HFFc6 (cell line): ENCODE data around the gene CEP41. TPM values are rescaled to one million over a fixed set of nuclear protein-coding genes. Genes with fewer than 3 reads are reported as not detected.
A peak's percentile ranks its signal among the peaks of the same experiment; 100 is the strongest.

ENCODE experiments used
- DNase-seq: peaks from one replicate; pipeline ENCODE4 v3.0.0-alpha.2; 2018
- H3K27ac Mint-ChIP-seq: 2 replicates; pipeline ENCODE4 v1.8.0; 2020; ENCODE audit warnings: mild to moderate bottlenecking, mixed read lengths
- H3K27me3 Mint-ChIP-seq: 2 replicates; pipeline ENCODE4 v1.8.0; 2021; ENCODE audit warnings: mild to moderate bottlenecking, moderate library complexity, mixed read lengths; ENCODE audit not compliant: insufficient read depth
- H3K36me3 Mint-ChIP-seq: 2 replicates; pipeline ENCODE4 v1.8.0; 2021; ENCODE audit warnings: low read depth, mixed read lengths
- H3K4me1 Mint-ChIP-seq: 2 replicates; pipeline ENCODE4 v1.8.0; 2020; ENCODE audit warnings: low read depth, mixed read lengths
- H3K4me3 Mint-ChIP-seq: 2 replicates; pipeline ENCODE4 v1.8.0; 2020; ENCODE audit warnings: mild to moderate bottlenecking, moderate library complexity, mixed read lengths
- H3K9me3 Mint-ChIP-seq: 2 replicates; pipeline ENCODE4 v1.8.0; 2020; ENCODE audit warnings: mild to moderate bottlenecking, mixed read lengths
- total RNA-seq, 6 experiments: library from RNA; stranded (reverse); fragmentation: NEBNext Ultra II Directional; extraction: Animal tissue kit (Norgen Biotek cat#: 25700); gene quantifications; 2 replicates in 1 of 6; 3 replicates in 5 of 6; pipeline ENCODE4 v1.2.3, GENCODE V29; 2021
- TF ChIP-seq, protein P1 (sequence below): fragments of 200-600 bp; sonication (generic); IDR thresholded peaks from 2 replicates; pipeline ENCODE4 v1.5.0; 2021; ENCODE audit warnings: antibody characterized with exemption, mild to moderate bottlenecking

The CEP41 gene
- total RNA-seq, 6 experiments from 2014 or later = 14.5 to 20.9 (median 17.8) TPM

DNA sequence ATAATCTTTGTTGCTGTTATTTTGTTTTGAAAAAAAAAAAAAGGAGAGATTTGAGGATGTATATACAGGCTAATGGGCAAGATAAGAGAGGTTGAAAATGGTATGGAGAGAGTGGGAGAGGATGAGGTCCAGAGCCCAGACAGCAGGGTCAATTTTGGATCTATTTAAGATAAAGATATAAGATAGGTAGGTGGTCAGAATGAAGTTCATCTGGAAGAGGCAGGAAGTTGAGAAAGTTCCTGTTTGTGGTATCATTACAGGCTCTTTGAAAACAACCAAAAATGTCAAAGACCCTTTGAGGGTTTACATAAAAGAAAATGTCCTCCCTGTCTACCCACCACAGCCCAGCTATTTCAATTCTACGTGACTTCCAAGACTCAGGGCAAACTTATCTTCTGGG, 7.5 kb downstream of the CEP41 start:
- H3K9me3 Mint-ChIP-seq = no peaks in the 10 kb centered on the region
- peaks cover 6% of the 10 kb centered on the region; the same call in 1 of the 2 replicates for H3K4me1 Mint-ChIP-seq
- DNase-seq = no peak
- no peaks in the 10 kb centered on the region; the same call in 1 of the 2 replicates for H3K27me3 Mint-ChIP-seq
- no peak overlapping the region for H3K4me3 Mint-ChIP-seq
- H3K27ac Mint-ChIP-seq = no peak overlapping the region
- TF ChIP-seq, protein P1, sequence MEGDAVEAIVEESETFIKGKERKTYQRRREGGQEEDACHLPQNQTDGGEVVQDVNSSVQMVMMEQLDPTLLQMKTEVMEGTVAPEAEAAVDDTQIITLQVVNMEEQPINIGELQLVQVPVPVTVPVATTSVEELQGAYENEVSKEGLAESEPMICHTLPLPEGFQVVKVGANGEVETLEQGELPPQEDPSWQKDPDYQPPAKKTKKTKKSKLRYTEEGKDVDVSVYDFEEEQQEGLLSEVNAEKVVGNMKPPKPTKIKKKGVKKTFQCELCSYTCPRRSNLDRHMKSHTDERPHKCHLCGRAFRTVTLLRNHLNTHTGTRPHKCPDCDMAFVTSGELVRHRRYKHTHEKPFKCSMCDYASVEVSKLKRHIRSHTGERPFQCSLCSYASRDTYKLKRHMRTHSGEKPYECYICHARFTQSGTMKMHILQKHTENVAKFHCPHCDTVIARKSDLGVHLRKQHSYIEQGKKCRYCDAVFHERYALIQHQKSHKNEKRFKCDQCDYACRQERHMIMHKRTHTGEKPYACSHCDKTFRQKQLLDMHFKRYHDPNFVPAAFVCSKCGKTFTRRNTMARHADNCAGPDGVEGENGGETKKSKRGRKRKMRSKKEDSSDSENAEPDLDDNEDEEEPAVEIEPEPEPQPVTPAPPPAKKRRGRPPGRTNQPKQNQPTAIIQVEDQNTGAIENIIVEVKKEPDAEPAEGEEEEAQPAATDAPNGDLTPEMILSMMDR = no peak
- no peaks in the 10 kb centered on the region for H3K36me3 Mint-ChIP-seq

DNA sequence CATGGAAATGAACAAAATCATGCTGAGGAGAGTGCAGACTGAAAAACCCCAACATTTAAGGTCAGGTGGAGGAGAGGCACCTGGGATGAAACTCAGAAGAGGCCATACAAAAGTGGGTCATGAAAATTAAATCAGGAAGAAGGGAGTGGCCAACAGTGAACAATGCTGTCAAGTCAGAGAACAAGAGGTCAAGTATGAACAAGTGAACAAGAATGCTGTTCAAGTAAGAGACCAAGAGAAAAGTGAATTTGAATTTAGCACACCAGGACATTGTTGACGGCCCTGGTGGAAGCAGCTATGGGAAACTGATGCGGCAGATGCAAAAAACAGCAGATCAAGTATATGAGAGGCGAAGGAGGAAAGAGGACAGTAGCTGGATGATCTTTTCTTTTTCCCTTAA, 7.9 kb downstream of the CEP41 start:
- DNase-seq = peak; percentile 12
- Mint-ChIP-seq H3K36me3 (no peaks in the 10 kb centered on the region), H3K9me3 (no peaks in the 10 kb centered on the region), H3K4me3 (no peak overlapping the region), H3K27ac (no peak overlapping the region), H3K4me1 (peaks cover 6% of the 10 kb centered on the region; the same call in 1 of the 2 replicates), H3K27me3 (no peaks in the 10 kb centered on the region; the same call in 1 of the 2 replicates)
- TF ChIP-seq, protein P1 = no peak

DNA sequence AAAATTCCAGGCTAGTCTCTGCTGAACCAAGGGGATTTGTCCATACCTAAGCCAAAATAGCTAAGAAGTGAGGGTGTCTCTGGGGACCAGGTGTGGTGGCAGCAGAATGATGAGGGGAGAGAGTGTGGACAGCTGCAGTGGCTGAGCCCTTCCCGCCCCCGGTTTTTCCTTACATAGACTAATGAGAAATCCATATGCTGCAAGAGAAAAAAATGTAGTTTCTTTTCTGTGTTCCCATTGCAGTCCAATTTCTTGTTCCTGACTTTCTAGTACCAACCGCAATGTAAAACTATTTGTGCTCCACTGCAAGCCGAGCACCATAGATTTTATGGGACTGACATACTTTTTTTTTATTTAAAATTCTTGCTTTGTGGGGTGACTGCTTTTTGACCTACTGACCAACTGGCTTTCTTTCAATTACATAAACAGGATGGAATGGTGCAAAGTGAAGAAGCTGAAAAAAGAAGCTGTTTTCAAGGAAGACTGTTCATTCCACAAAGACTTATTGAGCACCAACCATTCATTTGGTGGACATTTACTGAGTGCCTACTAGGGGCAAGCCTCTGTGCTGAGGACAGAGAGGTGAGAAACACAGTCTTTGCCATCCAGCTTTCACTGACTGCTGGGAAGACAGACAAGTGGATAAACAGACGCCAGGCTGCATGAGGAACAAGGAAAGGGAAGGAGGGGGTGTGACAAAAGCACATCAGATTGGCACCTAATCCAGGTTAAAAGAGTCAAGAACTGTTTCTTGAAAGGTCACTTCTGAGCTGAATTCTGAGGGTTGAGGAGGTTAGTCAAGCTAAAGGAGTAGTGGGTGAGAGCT, 9.8 kb downstream of the CEP41 start:
- TF ChIP-seq, protein P1 = no peak
- Mint-ChIP-seq H3K9me3 (no peaks in the 10 kb centered on the region), H3K27ac (no peak overlapping the region), H3K4me3 (no peak overlapping the region), H3K4me1 (peaks cover 6% of the 10 kb centered on the region; the same call in 1 of the 2 replicates), H3K36me3 (no peaks in the 10 kb centered on the region), H3K27me3 (no peaks in the 10 kb centered on the region; the same call in 1 of the 2 replicates)
- peak; percentile 65 for DNase-seq

DNA sequence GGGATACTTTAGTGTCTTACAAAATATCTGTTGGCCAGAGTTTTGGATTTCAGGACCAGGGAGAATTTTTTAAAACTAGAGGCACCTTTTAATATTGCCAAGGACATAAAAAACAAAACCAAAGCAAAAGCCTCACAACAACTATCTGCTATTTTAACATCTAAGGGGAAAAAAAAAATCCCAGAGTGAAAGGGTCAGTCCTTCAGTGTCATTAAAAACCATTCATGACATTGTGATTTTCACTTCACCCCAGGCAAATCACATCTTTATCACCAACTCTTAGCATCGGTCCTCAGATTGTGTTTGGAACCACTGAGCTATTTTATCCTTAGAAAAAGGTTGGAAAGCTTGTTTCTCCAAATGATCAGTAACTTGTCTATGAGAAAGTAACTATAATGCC, 10.7 kb downstream of the CEP41 start:
- H3K36me3 Mint-ChIP-seq = no peaks in the 10 kb centered on the region
- H3K27me3 Mint-ChIP-seq = no peaks in the 10 kb centered on the region; the same call in 1 of the 2 replicates
- peaks cover 2% of the 10 kb centered on the region; the same call in 1 of the 2 replicates for H3K4me1 Mint-ChIP-seq
- H3K27ac Mint-ChIP-seq = no peak overlapping the region
- TF ChIP-seq, protein P1 = no peak
- H3K4me3 Mint-ChIP-seq = no peak overlapping the region
- H3K9me3 Mint-ChIP-seq = no peaks in the 10 kb centered on the region
- DNase-seq = no peak

DNA sequence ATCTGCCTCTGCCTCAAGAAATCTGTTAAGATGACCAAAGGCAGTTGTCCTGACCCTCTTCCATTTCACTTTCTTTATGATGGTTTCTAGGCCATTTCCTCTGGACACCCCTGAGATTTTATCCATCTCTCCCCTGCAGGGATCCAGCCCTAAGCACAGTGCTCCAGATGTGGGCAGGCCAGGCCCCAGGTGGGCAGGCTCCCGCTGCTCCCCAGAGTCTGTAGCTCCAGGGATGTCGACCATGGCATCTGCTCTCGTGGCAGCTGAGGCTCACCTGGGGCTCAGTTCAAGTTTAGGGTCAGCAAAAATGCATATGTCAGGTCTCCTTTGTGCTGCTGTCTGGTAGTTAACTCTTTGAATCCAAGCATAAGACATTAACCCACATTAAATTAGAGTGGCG, 11.8 kb downstream of the CEP41 start:
- Mint-ChIP-seq H3K36me3 (no peaks in the 10 kb centered on the region), H3K9me3 (no peaks in the 10 kb centered on the region), H3K4me3 (no peak overlapping the region), H3K4me1 (no peaks in the 10 kb centered on the region), H3K27me3 (no peaks in the 10 kb centered on the region), H3K27ac (no peak overlapping the region)
- no peak for DNase-seq
- TF ChIP-seq, protein P1 = no peak
